ENCODE results near the gene ZNF469. TPM values are rescaled to one million over a fixed set of nuclear protein-coding genes. Genes with fewer than 3 reads are reported as not detected.

Gene ZNF469
- total and polyA plus RNA-seq, 2 of the 13 experiments (the other 11 are each of a cell fraction or from before 2014, with no cell fraction given), result not detected

DNA sequence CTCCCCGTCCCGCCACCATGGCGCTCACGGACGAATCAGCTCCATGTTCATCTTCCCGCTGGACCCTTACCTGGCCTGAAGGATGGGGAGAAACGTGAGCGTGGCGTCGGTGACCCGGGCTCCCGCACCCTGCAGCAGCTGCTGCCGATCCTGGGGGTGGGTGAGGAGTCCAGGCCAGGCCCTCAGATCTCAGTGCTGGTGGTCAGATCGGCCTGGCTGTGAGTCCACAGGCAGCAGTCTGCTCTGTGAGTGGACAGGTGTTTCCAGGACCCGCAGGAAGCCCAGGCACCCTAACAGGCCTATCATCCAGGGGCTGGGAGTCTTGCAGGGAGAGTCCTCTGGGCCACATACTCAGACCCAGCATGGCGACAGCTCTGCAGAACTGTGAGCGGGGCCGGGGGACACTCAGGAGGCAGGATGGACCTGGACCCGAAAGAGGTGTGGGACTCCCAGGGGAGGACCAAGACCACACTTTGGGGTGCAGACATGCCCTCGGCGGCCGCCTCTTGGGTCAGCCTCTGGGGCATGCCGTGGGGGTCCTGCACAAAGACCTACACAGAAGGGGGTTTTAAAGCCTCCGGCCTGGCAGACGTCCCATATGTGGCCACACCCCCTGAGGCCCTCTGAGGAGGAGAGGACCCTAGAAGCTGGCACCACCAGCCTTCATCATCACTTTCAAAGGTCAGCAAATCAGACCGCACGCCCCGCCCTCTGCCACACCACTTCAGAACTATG is 27.2 kb upstream of the ZNF469 start:
- WGBS (ENCODE audit: low lambda C conversion rate), result 38% methylated on average over 14 of the region's 28 CpGs
- H3K4me2 ChIP-seq (ENCODE audit: low read depth, low read length), result no peak overlapping the region

More for the DNA sequence above, 27.2 kb upstream of the ZNF469 start:
- no peaks in the 10 kb centered on the region for H3K36me3 ChIP-seq (replicated peaks in 1 of 2; ENCODE audit: control insufficient read depth in 1 of 2, insufficient read depth in 2 of 2, low read length in 2 of 2)
- no peak overlapping the region for H2AFZ ChIP-seq (ENCODE audit: low read length)
- ChIA-PET CTCF (ENCODE audit: low intra/inter-chr PET ratio, low total read pairs) (no interaction called here), POLR2A (no interaction called here)
- TF ChIP-seq, protein P1, sequence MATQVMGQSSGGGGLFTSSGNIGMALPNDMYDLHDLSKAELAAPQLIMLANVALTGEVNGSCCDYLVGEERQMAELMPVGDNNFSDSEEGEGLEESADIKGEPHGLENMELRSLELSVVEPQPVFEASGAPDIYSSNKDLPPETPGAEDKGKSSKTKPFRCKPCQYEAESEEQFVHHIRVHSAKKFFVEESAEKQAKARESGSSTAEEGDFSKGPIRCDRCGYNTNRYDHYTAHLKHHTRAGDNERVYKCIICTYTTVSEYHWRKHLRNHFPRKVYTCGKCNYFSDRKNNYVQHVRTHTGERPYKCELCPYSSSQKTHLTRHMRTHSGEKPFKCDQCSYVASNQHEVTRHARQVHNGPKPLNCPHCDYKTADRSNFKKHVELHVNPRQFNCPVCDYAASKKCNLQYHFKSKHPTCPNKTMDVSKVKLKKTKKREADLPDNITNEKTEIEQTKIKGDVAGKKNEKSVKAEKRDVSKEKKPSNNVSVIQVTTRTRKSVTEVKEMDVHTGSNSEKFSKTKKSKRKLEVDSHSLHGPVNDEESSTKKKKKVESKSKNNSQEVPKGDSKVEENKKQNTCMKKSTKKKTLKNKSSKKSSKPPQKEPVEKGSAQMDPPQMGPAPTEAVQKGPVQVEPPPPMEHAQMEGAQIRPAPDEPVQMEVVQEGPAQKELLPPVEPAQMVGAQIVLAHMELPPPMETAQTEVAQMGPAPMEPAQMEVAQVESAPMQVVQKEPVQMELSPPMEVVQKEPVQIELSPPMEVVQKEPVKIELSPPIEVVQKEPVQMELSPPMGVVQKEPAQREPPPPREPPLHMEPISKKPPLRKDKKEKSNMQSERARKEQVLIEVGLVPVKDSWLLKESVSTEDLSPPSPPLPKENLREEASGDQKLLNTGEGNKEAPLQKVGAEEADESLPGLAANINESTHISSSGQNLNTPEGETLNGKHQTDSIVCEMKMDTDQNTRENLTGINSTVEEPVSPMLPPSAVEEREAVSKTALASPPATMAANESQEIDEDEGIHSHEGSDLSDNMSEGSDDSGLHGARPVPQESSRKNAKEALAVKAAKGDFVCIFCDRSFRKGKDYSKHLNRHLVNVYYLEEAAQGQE (IDR thresholded peaks at IDR 0.05; ENCODE audit: borderline replicate concordance in 1 of 2, low read depth in 1 of 2, low read length in 2 of 2), result no peak
- TF ChIP-seq JARID2 (CRISPR knock-in tag; IDR thresholded peaks at IDR 0.05; ENCODE audit: insufficient replicate concordance), result no peak
- TF ChIP-seq ARNTL (CRISPR knock-in tag; IDR thresholded peaks at IDR 0.05), result no peak
- TF ChIP-seq JUNB (CRISPR knock-in tag; IDR thresholded peaks at IDR 0.05; ENCODE audit: borderline replicate concordance), result no peak
- TF ChIP-seq, protein P2, sequence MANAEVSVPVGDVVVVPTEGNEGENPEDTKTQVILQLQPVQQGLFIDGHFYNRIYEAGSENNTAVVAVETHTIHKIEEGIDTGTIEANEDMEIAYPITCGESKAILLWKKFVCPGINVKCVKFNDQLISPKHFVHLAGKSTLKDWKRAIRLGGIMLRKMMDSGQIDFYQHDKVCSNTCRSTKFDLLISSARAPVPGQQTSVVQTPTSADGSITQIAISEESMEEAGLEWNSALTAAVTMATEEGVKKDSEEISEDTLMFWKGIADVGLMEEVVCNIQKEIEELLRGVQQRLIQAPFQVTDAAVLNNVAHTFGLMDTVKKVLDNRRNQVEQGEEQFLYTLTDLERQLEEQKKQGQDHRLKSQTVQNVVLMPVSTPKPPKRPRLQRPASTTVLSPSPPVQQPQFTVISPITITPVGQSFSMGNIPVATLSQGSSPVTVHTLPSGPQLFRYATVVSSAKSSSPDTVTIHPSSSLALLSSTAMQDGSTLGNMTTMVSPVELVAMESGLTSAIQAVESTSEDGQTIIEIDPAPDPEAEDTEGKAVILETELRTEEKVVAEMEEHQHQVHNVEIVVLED (CRISPR knock-in tag; IDR thresholded peaks at IDR 0.05; ENCODE audit: borderline replicate concordance), result no peak
- TF ChIP-seq RBFOX2 (IDR thresholded peaks at IDR 0.05; ENCODE audit: low read depth, low read length), result no peak
- no peak for TF ChIP-seq ZNF605 (CRISPR knock-in tag; IDR thresholded peaks at IDR 0.05)
- TF ChIP-seq ERF (CRISPR knock-in tag; IDR thresholded peaks at IDR 0.05), result no peak
- no peak for TF ChIP-seq ARHGAP35 (CRISPR knock-in tag; IDR thresholded peaks at IDR 0.05; ENCODE audit: borderline replicate concordance)
- no peak for TF ChIP-seq THYN1 (CRISPR knock-in tag; IDR thresholded peaks at IDR 0.05; ENCODE audit: borderline replicate concordance, low read depth)
- TF ChIP-seq SALL2 (CRISPR knock-in tag; IDR thresholded peaks at IDR 0.05), result no peak
- no peak for TF ChIP-seq KLF13 (CRISPR knock-in tag; IDR thresholded peaks at IDR 0.05)
- TF ChIP-seq, protein P3, sequence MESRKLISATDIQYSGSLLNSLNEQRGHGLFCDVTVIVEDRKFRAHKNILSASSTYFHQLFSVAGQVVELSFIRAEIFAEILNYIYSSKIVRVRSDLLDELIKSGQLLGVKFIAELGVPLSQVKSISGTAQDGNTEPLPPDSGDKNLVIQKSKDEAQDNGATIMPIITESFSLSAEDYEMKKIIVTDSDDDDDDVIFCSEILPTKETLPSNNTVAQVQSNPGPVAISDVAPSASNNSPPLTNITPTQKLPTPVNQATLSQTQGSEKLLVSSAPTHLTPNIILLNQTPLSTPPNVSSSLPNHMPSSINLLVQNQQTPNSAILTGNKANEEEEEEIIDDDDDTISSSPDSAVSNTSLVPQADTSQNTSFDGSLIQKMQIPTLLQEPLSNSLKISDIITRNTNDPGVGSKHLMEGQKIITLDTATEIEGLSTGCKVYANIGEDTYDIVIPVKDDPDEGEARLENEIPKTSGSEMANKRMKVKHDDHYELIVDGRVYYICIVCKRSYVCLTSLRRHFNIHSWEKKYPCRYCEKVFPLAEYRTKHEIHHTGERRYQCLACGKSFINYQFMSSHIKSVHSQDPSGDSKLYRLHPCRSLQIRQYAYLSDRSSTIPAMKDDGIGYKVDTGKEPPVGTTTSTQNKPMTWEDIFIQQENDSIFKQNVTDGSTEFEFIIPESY (CRISPR knock-in tag; IDR thresholded peaks at IDR 0.05), result no peak
- no peak for TF ChIP-seq ZNF138 (CRISPR knock-in tag; IDR thresholded peaks at IDR 0.05; ENCODE audit: low read depth)
- TF ChIP-seq RBAK (CRISPR knock-in tag; IDR thresholded peaks at IDR 0.05), result no peak
- ATAC-seq (no peak; the same call in 2 of the 3 replicates), DNase-seq (ENCODE audit: low spot score) (no peak), FAIRE-seq (no peak)
- no peak overlapping the region for H3K27ac ChIP-seq (ENCODE audit: extremely low read length, insufficient read depth, low read length)
- H3K79me2 ChIP-seq (ENCODE audit: insufficient read depth, low read length), result no peaks in the 10 kb centered on the region
- in situ Hi-C loops (cut with HindIII; ENCODE audit: extremely low pct_ligation_motif_present, low pct_unique_long_range_greater_than_20kb) (no loop called here), intact Hi-C loops (cut with micrococcal nuclease; ENCODE audit: unreplicated experiment) (no loop called here)
- no peaks in the 10 kb centered on the region for H3K4me1 ChIP-seq (ENCODE audit: insufficient read depth, low read length)
- BruUV-seq (replicated peaks), result no TSS peak
- peaks cover 3 to 68% of the 10 kb centered on the region in 2 experiments; a peak in 4 of 5 replicates for H3K27me3 ChIP-seq (ENCODE audit: control insufficient read depth in 1 of 2, insufficient read depth in 2 of 2, low read length in 2 of 2)
- H3K9me3 ChIP-seq (ENCODE audit: low read length), result no peaks in the 10 kb centered on the region
- no peak overlapping the region for H3K4me3 ChIP-seq (replicated peaks in 1 of 3; ENCODE audit: insufficient read depth in 1 of 3, low read depth in 2 of 3, low read length in 3 of 3)
- no peak overlapping the region for H3K9ac ChIP-seq (ENCODE audit: insufficient read depth, low read depth, low read length)
- H4K20me1 ChIP-seq (ENCODE audit: insufficient read depth, low read length), result no peaks in the 10 kb centered on the region
